Stimulated activated CD4-positive, alpha-beta T cell treated with anti-CD3 and anti-CD28 coated beads, Interleukin-12 subunit alpha, Interleukin-12 subunit beta, amount 100 ng/mL, for 24 hours (primary cell): ENCODE measurements around the gene FKBP6.
"Not testable (repeated sequence)": the region's sequence is repeated elsewhere in the genome, so short reads cannot be mapped to it uniquely, and the experiment has no call there.

Source experiments
- DNase-seq, 2 experiments: peaks; one replicate each; pipeline ENCODE4 v3.0.0-alpha.2; 2020; ENCODE audit warnings: low read depth in 2 of 2

FKBP6 gene

GRCh38 chr7:73356159-73356558 lies 28.2 kb downstream of the FKBP6 start:
- DNase-seq, result no peak

GRCh38 chr7:73358590-73359275 lies 30.8 kb downstream of the FKBP6 start:
- no peak for DNase-seq

- no peak for DNase-seq
These were observed 31.3 kb downstream of the FKBP6 start for GRCh38 chr7:73359306-73359705.

- no peak for DNase-seq
These were observed 31.9 kb downstream of the FKBP6 start for GRCh38 chr7:73359746-73360375.

- not testable (repeated sequence) for DNase-seq
These were observed 32.6 kb downstream of the FKBP6 start for GRCh38 chr7:73360590-73360989.

GRCh38 chr7:73363225-73364005 lies 35.5 kb downstream of the FKBP6 start:
- DNase-seq, result no peak

GRCh38 chr7:73364006-73364728 lies 36.2 kb downstream of the FKBP6 start:
- no peak for DNase-seq

- DNase-seq, result no peak
These were observed 38.2 kb downstream of the FKBP6 start for GRCh38 chr7:73366127-73366526.

GRCh38 chr7:73366990-73367389 lies 39.0 kb downstream of the FKBP6 start:
- no peak for DNase-seq

GRCh38 chr7:73369009-73369408 lies 41.0 kb downstream of the FKBP6 start:
- DNase-seq, result no peak

- DNase-seq, result no peak
These were observed 41.7 kb downstream of the FKBP6 start for GRCh38 chr7:73369622-73370021.

- no peak for DNase-seq
These were observed 45.8 kb downstream of the FKBP6 start for GRCh38 chr7:73373741-73374140.

- DNase-seq, result not testable (repeated sequence)
These were observed 48.3 kb downstream of the FKBP6 start for GRCh38 chr7:73376262-73376661.

GRCh38 chr7:73376671-73377412 lies 48.9 kb downstream of the FKBP6 start:
- no peak for DNase-seq

- not testable (repeated sequence) for DNase-seq
These were observed 49.6 kb downstream of the FKBP6 start for GRCh38 chr7:73377413-73378200.

GRCh38 chr7:73382934-73383503 lies 55.1 kb downstream of the FKBP6 start:
- no peak for DNase-seq

GRCh38 chr7:73387221-73387828 lies 59.4 kb downstream of the FKBP6 start:
- no peak for DNase-seq

GRCh38 chr7:73387908-73388414 lies 60.0 kb downstream of the FKBP6 start:
- DNase-seq, result no peak

GRCh38 chr7:73391396-73391795 lies 63.4 kb downstream of the FKBP6 start:
- no peak for DNase-seq

GRCh38 chr7:73394422-73394821 lies 66.5 kb downstream of the FKBP6 start:
- no peak for DNase-seq
